ENCODE results near the gene SPDYE3.
A peak's percentile ranks its signal among the peaks of the same experiment; 100 is the strongest.
"Not testable (repeated sequence)": the region's sequence is repeated elsewhere in the genome, so short reads cannot be mapped to it uniquely, and the experiment has no call there.

SPDYE3 gene

GRCh38 chr7:100352984-100353684, 45.6 kb downstream of the SPDYE3 start:
- FAIRE-seq (peak; percentile 41), DNase-seq (ENCODE audit: insufficient read length, low spot score) (no peak)
- TF ChIP-seq PAX5 (IDR thresholded peaks at IDR 0.05; ENCODE audit: insufficient read depth, low read length, severe bottlenecking) (no peak), POLR2A (IDR thresholded peaks at IDR 0.05; ENCODE audit: low read depth, low read length) (no peak), POU2F2 (IDR thresholded peaks at IDR 0.05; ENCODE audit: low read depth, low read length) (no peak), SPI1 (IDR thresholded peaks at IDR 0.05; ENCODE audit: low read depth, low read length) (no peak), POLR2AphosphoS5 (IDR thresholded peaks at IDR 0.05; ENCODE audit: low read depth, low read length) (no peak), TAF1 (IDR thresholded peaks at IDR 0.05; ENCODE audit: low read depth, low read length) (no peak)

GRCh38 chr7:100353685-100354330, 46.3 kb downstream of the SPDYE3 start:
- DNase-seq (ENCODE audit: insufficient read length, low spot score) (no peak), FAIRE-seq (peak; percentile 77)
- TF ChIP-seq POLR2A (IDR thresholded peaks at IDR 0.05; ENCODE audit: low read depth, low read length) (no peak; the same call in 1 of the 2 replicates), TAF1 (IDR thresholded peaks at IDR 0.05; ENCODE audit: low read depth, low read length) (no peak), SPI1 (IDR thresholded peaks at IDR 0.05; ENCODE audit: low read depth, low read length) (no peak), PAX5 (IDR thresholded peaks at IDR 0.05; ENCODE audit: insufficient read depth, low read length, severe bottlenecking) (no peak), POU2F2 (IDR thresholded peaks at IDR 0.05; ENCODE audit: low read depth, low read length) (no peak), POLR2AphosphoS5 (IDR thresholded peaks at IDR 0.05; ENCODE audit: low read depth, low read length) (no peak; the same call in none of the 2 replicates)

- no peak for FAIRE-seq
- TF ChIP-seq POLR2A (IDR thresholded peaks at IDR 0.05; ENCODE audit: low read depth, low read length) (no peak), TAF1 (IDR thresholded peaks at IDR 0.05; ENCODE audit: low read depth, low read length) (no peak), POLR2AphosphoS5 (IDR thresholded peaks at IDR 0.05; ENCODE audit: low read depth, low read length) (no peak), PAX5 (IDR thresholded peaks at IDR 0.05; ENCODE audit: insufficient read depth, low read length, severe bottlenecking) (no peak), POU2F2 (IDR thresholded peaks at IDR 0.05; ENCODE audit: low read depth, low read length) (no peak), SPI1 (IDR thresholded peaks at IDR 0.05; ENCODE audit: low read depth, low read length) (no peak)
Measured at GRCh38 chr7:100356416-100357068, 49.0 kb downstream of the SPDYE3 start.

GRCh38 chr7:100357131-100357561, 49.6 kb downstream of the SPDYE3 start:
- no peak for FAIRE-seq
- no peak for TF ChIP-seq POU2F2 (IDR thresholded peaks at IDR 0.05; ENCODE audit: low read depth, low read length)
- no peak for TF ChIP-seq POLR2A (IDR thresholded peaks at IDR 0.05; ENCODE audit: low read depth, low read length)
- TF ChIP-seq POLR2AphosphoS5 (IDR thresholded peaks at IDR 0.05; ENCODE audit: low read depth, low read length) = no peak; the same call in 1 of the 2 replicates
- no peak for DNase-seq (ENCODE audit: insufficient read length, low spot score)

More at GRCh38 chr7:100356416-100357068, 49.0 kb downstream of the SPDYE3 start:
- DNase-seq (ENCODE audit: insufficient read length, low spot score) = no peak

GRCh38 chr7:100358027-100358856, 50.7 kb downstream of the SPDYE3 start, which contains the start of gene PILRB:
Gene PILRB (plus strand): TSS chr7:100358117. CDS start chr7:100358303, 186 bp downstream.
- FAIRE-seq (peak; percentile 95), DNase-seq (ENCODE audit: insufficient read length, low spot score) (no peak)
- no peak for TF ChIP-seq POU2F2 (IDR thresholded peaks at IDR 0.05; ENCODE audit: low read depth, low read length)
- TF ChIP-seq POLR2AphosphoS5 (IDR thresholded peaks at IDR 0.05; ENCODE audit: low read depth, low read length) = 0 out of 2 replicates have a peak, but pooled peaks have one; percentile 10

- TF ChIP-seq POLR2AphosphoS5 (IDR thresholded peaks at IDR 0.05; ENCODE audit: low read depth, low read length) = peak; percentile 11; the same call in 1 of the 2 replicates
- no peak for TF ChIP-seq POLR2A (IDR thresholded peaks at IDR 0.05; ENCODE audit: low read depth, low read length)
- FAIRE-seq = no peak
- DNase-seq (ENCODE audit: insufficient read length, low spot score) = no peak
Measured at GRCh38 chr7:100358857-100359212, 51.3 kb downstream of the SPDYE3 start.

- FAIRE-seq (no peak), DNase-seq (ENCODE audit: insufficient read length, low spot score) (no peak)
- no peak for TF ChIP-seq PAX5 (IDR thresholded peaks at IDR 0.05; ENCODE audit: insufficient read depth, low read length, severe bottlenecking)
- 0 out of 2 replicates have a peak, but pooled peaks have one; percentile 16 for TF ChIP-seq POLR2A (IDR thresholded peaks at IDR 0.05; ENCODE audit: low read depth, low read length)
Measured at GRCh38 chr7:100360135-100360854, 52.8 kb downstream of the SPDYE3 start.

- no peak for TF ChIP-seq POLR2A (IDR thresholded peaks at IDR 0.05; ENCODE audit: low read depth, low read length)
- TF ChIP-seq POU2F2 (IDR thresholded peaks at IDR 0.05; ENCODE audit: low read depth, low read length) = no peak
- no peak for TF ChIP-seq TAF1 (IDR thresholded peaks at IDR 0.05; ENCODE audit: low read depth, low read length)
- no peak for TF ChIP-seq POLR2AphosphoS5 (IDR thresholded peaks at IDR 0.05; ENCODE audit: low read depth, low read length)
- TF ChIP-seq PAX5 (IDR thresholded peaks at IDR 0.05; ENCODE audit: insufficient read depth, low read length, severe bottlenecking) = no peak
- no peak for TF ChIP-seq SPI1 (IDR thresholded peaks at IDR 0.05; ENCODE audit: low read depth, low read length)
- FAIRE-seq = no peak
- DNase-seq (ENCODE audit: insufficient read length, low spot score) = no peak
Measured at GRCh38 chr7:100363098-100363497, 55.6 kb downstream of the SPDYE3 start.

- not testable (repeated sequence) for FAIRE-seq; DNase-seq (ENCODE audit: insufficient read length, low spot score)
Measured at GRCh38 chr7:100363797-100364196, 56.3 kb downstream of the SPDYE3 start.

All from GM12891 (cell line).